NCI-H1417 treated with DMSO at 0.1 percent for 48 hours (cell line): ENCODE data around the gene ALPG.

Source experiments
- DNase-seq: peaks from one replicate; lab custom pipeline; 2025; lab: John Stamatoyannopoulos, UW

ALPG gene

DNA sequence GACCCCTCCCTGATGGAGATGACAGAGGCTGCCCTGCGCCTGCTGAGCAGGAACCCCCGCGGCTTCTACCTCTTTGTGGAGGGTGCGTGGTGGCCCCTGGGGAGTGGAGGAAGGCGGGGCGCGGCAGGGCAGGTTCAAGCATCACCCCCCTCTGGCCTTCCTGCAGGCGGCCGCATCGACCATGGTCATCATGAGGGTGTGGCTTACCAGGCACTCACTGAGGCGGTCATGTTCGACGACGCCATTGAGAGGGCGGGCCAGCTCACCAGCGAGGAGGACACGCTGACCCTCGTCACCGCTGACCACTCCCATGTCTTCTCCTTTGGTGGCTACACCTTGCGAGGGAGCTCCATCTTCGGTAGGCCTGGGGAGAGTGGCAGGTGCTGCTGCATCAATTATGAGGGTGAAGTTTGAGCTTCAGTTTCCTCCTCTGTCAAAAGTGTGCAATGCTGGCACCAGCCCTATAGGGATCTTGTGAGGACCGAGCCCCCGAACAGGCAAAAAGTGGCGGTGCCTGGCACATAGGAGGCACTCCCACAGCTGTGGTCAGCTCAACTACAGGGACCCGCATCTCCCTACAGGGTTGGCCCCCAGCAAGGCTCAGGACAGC is 51.5 kb downstream of the ALPG start:
- DNase-seq = no peak

- no peak for DNase-seq
Observed at GRCh38 chr2:232458661-232459418, 52.2 kb downstream of the ALPG start.

DNA sequence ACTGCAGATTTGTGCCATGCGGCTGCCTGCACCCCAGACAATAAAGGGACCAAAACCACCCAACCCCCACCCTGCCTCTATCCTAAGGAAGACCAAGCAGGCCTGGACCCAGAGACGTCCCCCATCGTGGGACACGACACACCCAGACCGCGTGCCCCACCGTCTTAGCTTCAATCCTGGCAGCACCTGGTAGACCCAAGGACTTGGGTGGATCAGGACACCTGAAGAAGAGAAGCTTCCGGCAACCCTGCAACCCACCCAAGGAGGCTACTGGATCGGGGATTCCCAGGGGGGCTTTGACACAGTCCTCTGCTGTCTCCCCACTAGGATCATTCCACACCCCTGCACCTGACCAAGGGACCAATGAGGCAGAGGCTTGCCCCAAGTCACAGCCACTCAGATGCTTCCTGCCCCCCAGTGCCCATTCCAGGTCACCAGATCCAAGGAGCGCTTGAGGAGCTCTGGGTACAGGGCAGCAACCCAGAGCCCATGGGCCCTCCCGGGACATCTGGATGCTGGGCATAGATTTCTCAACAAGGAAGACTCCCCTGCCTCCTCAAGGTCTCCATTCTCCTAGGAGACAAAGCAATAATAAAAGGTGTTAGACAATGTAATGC is 52.9 kb downstream of the ALPG start:
- no peak for DNase-seq

DNA sequence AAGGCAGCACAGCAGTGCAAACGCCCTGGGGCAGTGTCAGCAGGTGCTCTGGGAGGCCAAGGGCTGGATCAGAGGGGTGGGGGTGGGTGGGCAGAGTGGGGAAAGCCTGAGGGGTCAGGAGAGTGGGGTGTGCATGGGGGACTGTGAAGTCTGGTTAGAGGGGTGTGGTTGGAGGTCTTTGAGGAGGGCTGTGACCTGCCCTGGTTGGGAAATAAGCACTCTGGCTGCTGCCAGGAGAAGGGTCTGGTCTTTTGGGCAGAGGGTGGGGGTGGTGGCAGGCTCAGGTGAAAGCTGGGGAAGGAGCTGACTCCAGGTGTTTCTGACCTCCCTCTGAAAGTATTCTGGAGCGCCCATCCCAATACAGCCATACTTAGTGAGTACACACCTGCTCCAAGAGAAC is 53.5 kb downstream of the ALPG start:
- DNase-seq = no peak
